Germinal center (tissue), 1 donor: ENCODE results near the gene ZBTB40.

Experiments
- DNase-seq: peaks from one replicate; pipeline ENCODE4 v3.0.0; 2012; ENCODE audit warnings: mixed read lengths, low spot score

ZBTB40 gene

DNA sequence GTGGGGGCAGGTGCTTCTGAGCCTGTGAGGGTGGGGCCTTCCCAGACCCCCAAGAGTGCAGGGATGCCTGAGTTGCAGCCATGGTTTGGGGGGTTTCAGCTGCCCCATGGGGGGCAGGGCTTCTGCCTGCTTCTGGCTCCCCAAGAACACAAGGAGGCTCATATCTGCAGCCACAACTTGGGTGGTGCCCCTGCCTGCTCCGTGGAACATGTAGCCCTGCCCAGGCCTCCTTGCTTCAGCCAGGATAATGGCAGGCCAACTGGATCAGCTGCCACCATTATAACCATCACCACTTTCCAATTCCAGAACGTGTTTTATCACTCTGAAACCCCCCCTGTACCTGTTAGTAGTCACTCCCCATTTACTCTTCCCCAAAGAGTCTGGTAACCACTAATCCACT is 14.0 kb downstream of the ZBTB40 start:
- DNase-seq = no peak

DNA sequence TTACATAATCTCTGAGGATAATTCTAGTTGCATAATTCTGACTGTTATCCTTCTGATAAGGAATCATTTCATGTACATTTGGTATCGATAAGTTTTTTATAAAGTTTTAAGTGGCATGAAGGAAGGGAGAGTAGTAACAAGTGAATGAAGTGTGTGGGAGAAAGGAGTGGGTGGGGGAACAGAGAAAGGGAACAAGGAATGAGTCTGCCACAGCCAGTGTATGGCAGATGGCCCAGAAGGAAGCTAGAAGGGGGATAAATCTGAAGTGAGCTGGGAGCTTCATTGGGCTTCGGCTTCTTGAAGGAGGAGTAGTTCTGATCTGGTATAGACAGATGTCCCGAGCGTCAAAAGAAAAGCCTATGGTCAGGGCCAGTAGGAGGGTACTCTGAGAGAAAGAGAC is 18.6 kb downstream of the ZBTB40 start:
- DNase-seq = no peak

- no peak for DNase-seq
Measured at GRCh38 chr1:22471078-22471477, 19.4 kb downstream of the ZBTB40 start.

DNA sequence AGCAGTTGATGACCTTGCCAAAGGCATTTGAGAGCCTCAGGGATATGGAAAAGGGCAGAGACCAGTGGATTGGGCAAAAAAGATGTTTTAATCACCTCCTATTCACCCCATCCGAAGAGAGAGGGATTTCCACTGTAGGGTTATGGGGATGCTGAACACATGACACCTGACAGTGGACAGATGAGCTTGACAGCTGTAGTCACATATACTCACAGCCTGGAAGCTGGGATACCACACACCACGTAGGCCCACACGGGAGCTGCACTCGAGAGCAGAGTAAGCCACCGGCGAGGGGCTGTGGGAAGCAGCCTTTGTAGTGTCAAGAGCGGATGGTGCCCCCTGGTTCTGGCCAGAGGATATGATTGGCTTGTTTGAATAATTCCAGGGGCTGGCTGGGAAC is 20.0 kb downstream of the ZBTB40 start:
- no peak for DNase-seq

DNA sequence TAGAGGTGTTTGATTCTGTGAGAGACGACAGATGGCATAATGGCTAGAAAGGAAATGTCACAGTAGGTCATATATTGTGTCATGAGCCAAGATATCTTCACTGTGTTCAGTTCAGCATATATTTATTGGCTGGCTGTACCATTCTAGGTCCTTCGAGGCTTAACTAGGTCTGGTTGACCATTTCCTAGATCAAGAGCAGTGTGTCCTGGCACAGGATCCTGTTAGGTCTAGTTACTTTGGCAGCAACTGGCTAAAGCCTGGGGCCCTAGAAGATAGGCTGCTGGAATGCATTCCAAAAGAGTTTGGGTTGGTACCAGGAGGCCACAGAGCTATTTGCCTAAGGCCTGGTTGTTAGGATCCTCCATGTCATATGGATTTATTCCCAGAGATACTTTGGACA is 20.9 kb downstream of the ZBTB40 start:
- no peak for DNase-seq

- DNase-seq = no peak
Measured at GRCh38 chr1:22473952-22474351, 22.3 kb downstream of the ZBTB40 start.

- DNase-seq = no peak
Measured at GRCh38 chr1:22476566-22476965, 24.9 kb downstream of the ZBTB40 start.

DNA sequence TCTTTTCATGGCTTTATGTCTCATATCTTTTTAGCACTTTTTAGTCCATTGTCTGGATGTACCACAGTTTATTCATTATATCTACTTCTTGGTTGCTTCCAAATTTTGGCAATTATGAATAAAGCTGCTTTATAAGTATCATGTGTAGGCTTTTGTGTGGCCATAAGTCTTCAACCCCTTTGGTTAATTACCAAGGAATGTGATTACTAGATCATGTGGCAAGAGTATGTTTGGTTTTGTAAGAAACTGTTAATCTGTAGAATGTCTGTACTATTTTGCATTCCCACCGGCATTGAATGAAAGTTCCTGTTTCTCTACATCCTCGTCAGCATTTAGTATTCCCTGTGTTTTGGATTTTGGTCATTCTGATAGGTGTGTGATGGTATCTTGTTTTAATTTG is 31.5 kb downstream of the ZBTB40 start:
- no peak for DNase-seq

- no peak for DNase-seq
Measured at GRCh38 chr1:22484706-22485345, 33.2 kb downstream of the ZBTB40 start.

GRCh38 chr1:22485431-22485830 is 33.8 kb downstream of the ZBTB40 start:
- no peak for DNase-seq

GRCh38 chr1:22487781-22488180 is 36.1 kb downstream of the ZBTB40 start:
- no peak for DNase-seq

DNA sequence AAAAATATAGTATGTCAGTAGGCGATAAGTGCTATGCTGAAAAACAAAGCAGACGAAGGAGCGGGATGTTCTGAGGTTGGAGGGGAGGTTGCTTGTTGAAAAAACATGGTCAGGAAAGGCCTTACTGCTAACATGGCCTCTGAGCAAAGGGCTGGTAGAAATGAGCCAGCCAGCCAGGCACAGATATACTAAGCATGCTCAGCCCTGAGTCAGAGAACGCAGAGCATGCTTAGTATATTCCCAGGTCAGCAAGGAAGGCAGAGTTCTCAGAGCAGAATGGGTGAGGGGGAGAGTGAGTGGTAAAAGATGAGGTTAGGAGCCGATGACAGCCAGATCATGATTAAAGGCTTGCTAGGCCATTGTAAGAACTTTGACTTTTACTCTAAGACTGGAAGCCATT is 36.7 kb downstream of the ZBTB40 start:
- DNase-seq = no peak

DNA sequence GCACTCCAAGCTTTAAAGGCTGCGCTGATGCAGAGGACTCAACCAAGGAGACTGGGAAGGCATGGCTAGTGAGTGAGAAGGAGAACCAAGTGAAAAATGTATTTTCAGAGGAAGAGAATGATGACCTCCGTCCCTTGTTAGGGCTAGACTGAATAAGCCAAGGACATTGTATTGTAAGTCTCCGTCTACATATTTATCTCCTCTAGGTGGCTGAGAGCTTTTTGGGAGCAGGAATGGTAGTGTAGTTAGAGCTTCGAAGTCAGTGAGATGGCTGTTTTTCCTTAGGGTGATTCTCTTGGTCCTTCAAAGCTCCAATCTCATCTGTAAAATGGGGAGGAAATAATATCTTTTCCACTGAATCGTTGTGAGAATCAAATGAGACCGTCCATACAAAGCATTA is 37.6 kb downstream of the ZBTB40 start:
- DNase-seq = no peak

DNA sequence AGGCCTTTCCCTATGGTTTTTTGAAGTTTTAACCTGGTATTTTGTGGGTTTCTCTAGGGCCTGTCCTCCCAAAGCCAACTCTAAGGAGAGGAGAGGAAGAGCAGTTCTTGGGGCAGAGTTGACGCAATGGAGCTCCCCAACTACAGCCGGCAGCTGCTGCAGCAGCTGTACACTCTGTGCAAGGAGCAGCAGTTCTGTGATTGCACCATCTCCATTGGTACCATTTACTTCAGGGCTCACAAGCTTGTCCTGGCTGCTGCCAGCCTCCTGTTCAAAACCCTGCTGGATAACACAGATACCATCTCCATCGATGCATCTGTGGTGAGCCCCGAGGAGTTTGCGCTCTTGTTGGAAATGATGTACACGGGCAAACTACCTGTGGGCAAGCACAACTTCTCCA is 38.2 kb downstream of the ZBTB40 start:
- no peak for DNase-seq

- DNase-seq = no peak
Measured at GRCh38 chr1:22490309-22490708, 38.7 kb downstream of the ZBTB40 start.

DNA sequence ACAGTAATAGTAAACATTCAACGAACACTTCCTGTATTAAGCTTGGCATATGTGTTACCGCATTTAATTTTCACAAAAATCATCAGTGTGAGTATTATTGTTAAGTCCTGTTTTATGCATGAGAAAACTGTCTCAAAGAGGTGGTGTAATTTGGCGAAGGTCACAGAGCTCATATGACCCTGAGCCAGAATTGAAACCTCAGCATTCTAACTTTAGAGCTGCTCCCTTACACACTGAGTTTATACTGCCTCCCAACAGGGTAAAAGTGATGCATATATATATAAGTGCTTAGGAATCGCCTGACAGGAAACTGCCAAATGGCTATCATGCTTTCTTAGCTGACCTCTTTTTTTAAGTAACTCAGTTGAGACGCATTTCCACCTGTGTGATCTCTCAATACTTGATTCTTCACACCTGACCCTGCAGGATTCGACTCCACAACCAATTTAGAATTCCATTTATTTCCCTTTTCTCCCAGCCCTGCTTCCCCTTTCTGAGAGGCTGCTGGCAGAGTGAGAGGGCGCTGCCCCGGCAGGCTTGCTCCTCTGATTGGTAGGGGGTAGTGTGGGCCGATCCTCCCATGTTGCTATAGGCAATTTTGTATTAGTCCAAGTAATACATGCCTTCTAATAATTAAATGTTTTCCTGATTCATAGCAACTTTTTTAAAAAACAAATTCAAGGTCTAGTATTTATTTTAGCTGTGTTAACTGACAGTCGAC is 40.5 kb downstream of the ZBTB40 start:
- no peak for DNase-seq

DNA sequence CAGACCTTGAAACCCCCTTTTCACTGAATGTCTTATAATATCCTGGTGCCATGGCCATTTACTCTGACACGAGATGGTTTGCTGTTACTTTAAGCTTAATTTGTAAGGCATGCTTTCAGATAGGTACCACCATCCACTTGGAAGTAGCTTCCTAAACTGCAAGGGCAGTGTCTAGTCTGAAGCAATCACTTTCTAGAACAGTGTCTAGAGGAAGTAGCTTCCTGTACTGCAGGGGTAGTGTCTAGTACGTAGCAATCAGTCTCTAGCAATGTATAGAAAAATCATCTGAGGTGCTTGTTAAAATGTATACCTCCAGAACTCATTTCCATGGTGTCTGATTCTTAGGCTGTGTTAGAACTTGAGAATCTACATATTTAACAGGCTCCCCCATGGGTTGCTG is 42.5 kb downstream of the ZBTB40 start:
- DNase-seq = no peak

- no peak for DNase-seq
Measured at GRCh38 chr1:22494943-22495579, 43.4 kb downstream of the ZBTB40 start.

DNA sequence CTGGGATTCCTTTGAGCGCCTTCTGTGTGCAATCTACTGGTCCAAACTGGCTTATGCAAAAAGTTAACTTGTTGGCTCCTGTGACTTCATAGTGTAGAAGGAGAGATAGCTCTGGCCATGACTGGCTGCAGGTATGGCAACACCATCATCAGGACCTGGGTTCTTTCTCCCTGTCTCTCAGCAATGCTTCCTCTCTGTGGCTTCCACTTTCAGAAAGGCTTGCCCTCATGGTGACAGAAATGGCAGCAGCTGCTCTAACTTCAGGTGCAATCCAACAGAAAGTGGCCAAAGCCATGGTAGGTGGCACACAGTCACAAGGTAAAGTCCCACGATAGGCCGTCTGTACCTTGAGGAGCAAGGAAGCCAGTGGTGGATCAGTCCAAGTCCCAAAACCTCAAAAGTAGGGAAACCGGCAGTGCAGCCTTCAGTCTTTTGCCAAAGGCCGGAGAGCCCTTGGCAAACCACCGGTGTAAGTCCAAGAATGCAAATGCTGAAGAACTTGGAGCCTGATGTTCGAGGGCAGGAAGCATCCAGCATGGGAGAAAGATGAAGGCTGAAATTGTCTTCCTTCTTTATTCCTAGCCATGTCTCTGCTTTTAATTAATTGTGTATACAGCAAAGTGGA is 45.0 kb downstream of the ZBTB40 start:
- DNase-seq = no peak

GRCh38 chr1:22498463-22498862 is 46.8 kb downstream of the ZBTB40 start:
- no peak for DNase-seq

GRCh38 chr1:22500058-22500457 is 48.4 kb downstream of the ZBTB40 start:
- DNase-seq = no peak

DNA sequence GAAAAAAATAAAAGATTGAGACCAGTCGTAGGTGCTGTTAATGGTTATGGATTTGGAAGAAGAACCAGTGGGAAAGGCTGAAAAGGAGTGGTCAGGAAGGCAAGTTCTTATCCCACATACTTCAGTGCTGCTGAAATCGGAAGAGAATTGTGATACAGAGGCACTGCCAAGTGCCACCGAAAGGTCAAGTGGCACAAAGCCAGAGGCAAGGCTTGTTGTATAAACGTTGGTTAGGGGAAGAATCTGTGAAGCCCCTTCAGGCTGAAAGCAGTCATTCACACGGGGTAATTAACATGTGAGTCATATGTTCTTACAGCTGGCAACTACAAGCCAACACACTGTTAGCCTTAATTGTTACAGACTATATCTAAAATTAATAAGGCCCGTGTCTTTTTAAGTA is 48.8 kb downstream of the ZBTB40 start:
- DNase-seq = no peak

- DNase-seq = no peak
Measured at GRCh38 chr1:22502202-22502601, 50.6 kb downstream of the ZBTB40 start.
